ENCODE measurements around the gene TMEM132C. TPM values are rescaled to one million over a fixed set of nuclear protein-coding genes. Genes with fewer than 3 reads are reported as not detected.

TMEM132C gene
- total and polyA plus RNA-seq, 2 donors (not counting 1 experiment from before 2014, with no cell fraction given), result not detected

DNA sequence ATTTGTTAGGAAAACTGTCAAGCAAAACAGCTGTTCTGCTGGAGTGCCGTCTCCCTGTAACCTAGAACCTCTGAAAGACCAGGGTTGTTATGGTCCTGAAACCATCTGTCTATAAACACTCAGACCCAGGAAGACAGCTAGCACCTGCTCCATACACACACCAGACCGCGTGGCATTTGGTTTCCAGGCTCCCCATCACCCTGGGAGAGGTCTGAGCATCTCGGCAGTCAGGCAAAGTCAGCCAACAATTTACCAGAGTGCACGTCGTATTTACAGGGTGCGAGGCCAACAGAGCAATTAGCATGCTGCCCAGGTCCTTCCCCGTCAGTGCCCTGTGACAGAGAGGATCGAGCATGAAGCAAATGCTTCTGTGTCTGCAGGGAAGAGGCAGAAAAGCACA lies 284.3 kb downstream of the TMEM132C start:
- no peaks in the 10 kb centered on the region for H3K79me2 ChIP-seq (ENCODE audit: control insufficient read depth, insufficient read depth, low read length)
- H3K4me1 ChIP-seq (ENCODE audit: control insufficient read depth in 2 of 2, insufficient read depth in 2 of 2, low read length in 2 of 2), result no peaks in the 10 kb centered on the region
- H3K9me3 ChIP-seq (ENCODE audit: control extremely low read depth in 1 of 3, control insufficient read depth in 2 of 3, insufficient read depth in 1 of 3, low read length in 2 of 3), result peaks cover 0 to 10% (median 0%) of the 10 kb centered on the region in 3 donors
- intact Hi-C loops (cut with micrococcal nuclease), result no loop called here
- Mint-ChIP-seq H3K4me1 (no peaks in the 10 kb centered on the region), H3K27ac (no peak overlapping the region), H3K27me3 (no peaks in the 10 kb centered on the region), H3K4me3 (no peak overlapping the region), H3K9me3 (ENCODE audit: insufficient read depth) (no peaks in the 10 kb centered on the region)
- no peaks in the 10 kb centered on the region for H3K27me3 ChIP-seq (replicated peaks in 1 of 4; ENCODE audit: control extremely low read depth in 1 of 4, control insufficient read depth in 3 of 4, insufficient read depth in 4 of 4, low read length in 3 of 4)
- POLR2A ChIA-PET, result no interaction called here
- no peak overlapping the region for H2AFZ ChIP-seq (ENCODE audit: insufficient read depth, low read depth, low read length, poor library complexity, severe bottlenecking)
- CTCF ChIA-PET, result no interaction called here
- no peaks in the 10 kb centered on the region for H3K36me3 ChIP-seq (replicated peaks in 1 of 2; ENCODE audit: control extremely low read depth in 1 of 2, control insufficient read depth in 1 of 2, extremely low read depth in 1 of 2, insufficient read depth in 2 of 2, low read length in 1 of 2)
- 54% methylated on average over 9 of the region's 9 CpGs for WGBS (ENCODE audit: insufficient coverage)
- H3K27ac ChIP-seq (ENCODE audit: low read length in 2 of 2), result no peak overlapping the region
- H3K4me3 ChIP-seq (ENCODE audit: control extremely low read depth in 1 of 5, extremely low read depth in 1 of 5, insufficient read depth in 1 of 5, low read depth in 2 of 5, low read length in 4 of 5), result no peak overlapping the region
- H4K20me1 ChIP-seq (ENCODE audit: control insufficient read depth, insufficient read depth, low read length, poor library complexity, severe bottlenecking), result no peaks in the 10 kb centered on the region
- no peak overlapping the region for H3K4me2 ChIP-seq (replicated peaks; ENCODE audit: low read depth, low read length, poor library complexity, severe bottlenecking)
- TF ChIP-seq EZH2 (IDR thresholded peaks at IDR 0.05; ENCODE audit: borderline replicate concordance, insufficient read depth, low read depth, low read length, poor library complexity, severe bottlenecking), result no peak
- TF ChIP-seq, protein P1, sequence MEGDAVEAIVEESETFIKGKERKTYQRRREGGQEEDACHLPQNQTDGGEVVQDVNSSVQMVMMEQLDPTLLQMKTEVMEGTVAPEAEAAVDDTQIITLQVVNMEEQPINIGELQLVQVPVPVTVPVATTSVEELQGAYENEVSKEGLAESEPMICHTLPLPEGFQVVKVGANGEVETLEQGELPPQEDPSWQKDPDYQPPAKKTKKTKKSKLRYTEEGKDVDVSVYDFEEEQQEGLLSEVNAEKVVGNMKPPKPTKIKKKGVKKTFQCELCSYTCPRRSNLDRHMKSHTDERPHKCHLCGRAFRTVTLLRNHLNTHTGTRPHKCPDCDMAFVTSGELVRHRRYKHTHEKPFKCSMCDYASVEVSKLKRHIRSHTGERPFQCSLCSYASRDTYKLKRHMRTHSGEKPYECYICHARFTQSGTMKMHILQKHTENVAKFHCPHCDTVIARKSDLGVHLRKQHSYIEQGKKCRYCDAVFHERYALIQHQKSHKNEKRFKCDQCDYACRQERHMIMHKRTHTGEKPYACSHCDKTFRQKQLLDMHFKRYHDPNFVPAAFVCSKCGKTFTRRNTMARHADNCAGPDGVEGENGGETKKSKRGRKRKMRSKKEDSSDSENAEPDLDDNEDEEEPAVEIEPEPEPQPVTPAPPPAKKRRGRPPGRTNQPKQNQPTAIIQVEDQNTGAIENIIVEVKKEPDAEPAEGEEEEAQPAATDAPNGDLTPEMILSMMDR (IDR thresholded peaks at IDR 0.05), result no peak
- no peak overlapping the region for H3K9ac ChIP-seq (ENCODE audit: low read length)
- ATAC-seq (ENCODE audit: low read depth), result no peak
- no peak for DNase-seq

DNA sequence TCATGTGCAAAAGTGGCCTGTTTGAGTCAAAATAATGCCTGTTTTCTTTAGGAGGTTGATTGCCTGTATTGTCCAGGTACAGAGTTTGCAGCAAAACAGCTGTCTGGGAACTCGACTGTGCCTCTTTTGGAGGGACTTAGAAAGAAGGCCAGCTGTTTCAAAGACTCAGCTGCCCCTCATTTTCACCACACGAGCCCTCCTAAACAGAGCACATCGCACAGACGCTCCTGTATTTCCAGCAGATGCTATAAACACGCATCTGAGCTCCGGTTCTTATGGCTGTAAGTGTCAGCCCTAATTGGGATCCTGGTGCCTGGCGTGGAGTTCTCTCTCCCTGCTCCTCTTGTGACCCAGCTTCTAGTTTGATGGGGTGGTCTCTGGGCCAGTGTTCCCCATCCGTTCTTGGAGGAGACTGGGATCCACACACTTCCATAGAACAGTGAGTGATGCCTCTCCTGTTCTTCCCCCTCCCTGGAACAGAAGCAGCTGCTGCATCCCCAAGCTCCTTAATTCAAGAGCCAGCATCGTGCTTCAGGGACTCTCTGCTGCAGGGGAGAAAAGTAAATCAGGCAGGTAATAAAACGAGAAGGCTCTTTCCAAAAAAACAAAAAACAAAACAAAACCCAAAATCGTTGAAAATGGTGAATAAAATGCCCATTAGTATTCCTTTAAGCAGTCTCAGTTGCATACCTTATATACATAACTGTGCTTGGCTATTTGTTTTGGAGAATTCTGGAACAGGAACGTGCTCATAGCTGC lies 287.8 kb downstream of the TMEM132C start:
- ChIA-PET CTCF (no interaction called here), POLR2A (no interaction called here)
- Histone ChIP-seq H3K4me3 (ENCODE audit: control extremely low read depth in 1 of 5, extremely low read depth in 1 of 5, insufficient read depth in 1 of 5, low read depth in 2 of 5, low read length in 4 of 5) (no peak overlapping the region), H3K79me2 (ENCODE audit: control insufficient read depth, insufficient read depth, low read length) (no peaks in the 10 kb centered on the region), H4K20me1 (ENCODE audit: control insufficient read depth, insufficient read depth, low read length, poor library complexity, severe bottlenecking) (no peaks in the 10 kb centered on the region), H3K9ac (ENCODE audit: low read length) (no peak overlapping the region), H3K36me3 (replicated peaks in 1 of 2; ENCODE audit: control extremely low read depth in 1 of 2, control insufficient read depth in 1 of 2, extremely low read depth in 1 of 2, insufficient read depth in 2 of 2, low read length in 1 of 2) (no peaks in the 10 kb centered on the region), H2AFZ (ENCODE audit: insufficient read depth, low read depth, low read length, poor library complexity, severe bottlenecking) (no peak overlapping the region), H3K27me3 (replicated peaks in 1 of 4; ENCODE audit: control extremely low read depth in 1 of 4, control insufficient read depth in 3 of 4, insufficient read depth in 4 of 4, low read length in 3 of 4) (no peaks in the 10 kb centered on the region), H3K4me1 (ENCODE audit: control insufficient read depth in 2 of 2, insufficient read depth in 2 of 2, low read length in 2 of 2) (no peaks in the 10 kb centered on the region), H3K27ac (ENCODE audit: low read length in 2 of 2) (no peak overlapping the region), H3K4me2 (replicated peaks; ENCODE audit: low read depth, low read length, poor library complexity, severe bottlenecking) (no peak overlapping the region), H3K9me3 (ENCODE audit: control extremely low read depth in 1 of 3, control insufficient read depth in 2 of 3, insufficient read depth in 1 of 3, low read length in 2 of 3) (peaks cover 0 to 12% (median 0%) of the 10 kb centered on the region in 3 donors)
- DNase-seq (no peak), ATAC-seq (ENCODE audit: low read depth) (no peak)
- TF ChIP-seq EZH2 (IDR thresholded peaks at IDR 0.05; ENCODE audit: borderline replicate concordance, insufficient read depth, low read depth, low read length, poor library complexity, severe bottlenecking), result no peak
- TF ChIP-seq, protein P1 (IDR thresholded peaks at IDR 0.05), result no peak
- intact Hi-C loops (cut with micrococcal nuclease), result no loop called here
- WGBS (ENCODE audit: insufficient coverage), result 73% methylated on average over 6 of the region's 12 CpGs
- Mint-ChIP-seq H3K27me3 (no peaks in the 10 kb centered on the region), H3K9me3 (ENCODE audit: insufficient read depth) (peaks cover 8% of the 10 kb centered on the region), H3K27ac (no peak overlapping the region), H3K4me3 (no peak overlapping the region), H3K4me1 (no peaks in the 10 kb centered on the region)

Measured in B cell (primary cell).